Thyroid gland (tissue), 4 donors: ENCODE measurements around the gene POLD1.

Experiments
- POLR2A ChIP-seq, 2 donors: fragments of 450-650 bp; IDR thresholded peaks; one replicate each; pipeline ENCODE4 v1.6.1; 2017; ENCODE audit warnings: antibody characterized with exemption in 2 of 2, mild to moderate bottlenecking in 2 of 2, moderate library complexity in 1 of 2
- TF ChIP-seq, protein P1 (sequence below), 6 experiments: fragments of 200-600 bp in 3 of 6; fragments of 450-650 bp in 3 of 6; sonication (generic) in 3 of 6; IDR thresholded peaks; one replicate each; pipeline ENCODE4 v1.5.1; 2016 to 2019; ENCODE audit warnings: antibody characterized with exemption in 6 of 6, mild to moderate bottlenecking in 2 of 6, inconsistent platforms in 1 of 6, moderate library complexity in 1 of 6

DNA sequence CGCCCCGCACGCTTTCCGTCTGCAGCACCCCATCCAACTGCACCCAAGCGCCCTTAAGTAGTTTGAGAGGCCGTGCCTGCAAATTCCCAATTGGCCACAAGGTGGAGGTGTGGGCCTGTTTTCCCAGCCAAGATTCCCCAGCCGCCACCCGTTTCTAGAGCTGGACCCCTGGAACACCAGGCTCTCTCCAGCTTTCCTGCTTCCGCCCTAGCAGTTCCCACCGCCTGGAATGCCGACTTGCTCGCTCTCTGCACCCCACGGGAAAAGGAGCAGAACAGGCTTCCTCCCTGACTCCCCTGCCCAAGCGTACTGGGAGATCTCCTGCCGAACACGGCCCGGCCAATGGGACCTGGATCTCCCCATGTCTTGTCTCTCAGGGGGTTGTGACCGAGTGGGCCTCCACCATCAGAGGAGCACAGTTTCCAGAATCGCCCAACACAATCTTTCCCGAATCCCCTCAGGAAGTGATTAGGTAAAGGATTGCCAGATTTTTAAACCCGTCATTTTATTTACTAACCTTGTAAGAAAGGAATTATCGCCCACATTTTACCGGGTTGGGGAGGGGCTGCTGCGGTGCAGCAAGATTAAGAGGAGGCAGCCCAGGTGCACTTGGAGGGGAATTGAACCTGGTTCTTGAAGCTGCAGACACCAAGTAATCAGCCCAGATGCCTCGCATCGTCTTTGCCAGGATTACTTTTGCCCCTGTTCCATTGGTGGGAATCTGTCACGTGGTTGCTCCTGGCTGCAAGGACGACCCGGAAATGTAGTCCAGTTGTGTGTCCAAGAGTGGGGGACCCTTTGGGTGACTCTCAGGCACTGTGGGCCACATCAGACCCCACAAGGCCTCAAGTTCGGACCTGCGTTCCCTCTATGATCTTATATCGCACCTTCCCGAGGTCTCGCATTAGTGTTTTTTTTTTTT lies 15.2 kb upstream of the POLD1 start:
- TF ChIP-seq, protein P1, sequence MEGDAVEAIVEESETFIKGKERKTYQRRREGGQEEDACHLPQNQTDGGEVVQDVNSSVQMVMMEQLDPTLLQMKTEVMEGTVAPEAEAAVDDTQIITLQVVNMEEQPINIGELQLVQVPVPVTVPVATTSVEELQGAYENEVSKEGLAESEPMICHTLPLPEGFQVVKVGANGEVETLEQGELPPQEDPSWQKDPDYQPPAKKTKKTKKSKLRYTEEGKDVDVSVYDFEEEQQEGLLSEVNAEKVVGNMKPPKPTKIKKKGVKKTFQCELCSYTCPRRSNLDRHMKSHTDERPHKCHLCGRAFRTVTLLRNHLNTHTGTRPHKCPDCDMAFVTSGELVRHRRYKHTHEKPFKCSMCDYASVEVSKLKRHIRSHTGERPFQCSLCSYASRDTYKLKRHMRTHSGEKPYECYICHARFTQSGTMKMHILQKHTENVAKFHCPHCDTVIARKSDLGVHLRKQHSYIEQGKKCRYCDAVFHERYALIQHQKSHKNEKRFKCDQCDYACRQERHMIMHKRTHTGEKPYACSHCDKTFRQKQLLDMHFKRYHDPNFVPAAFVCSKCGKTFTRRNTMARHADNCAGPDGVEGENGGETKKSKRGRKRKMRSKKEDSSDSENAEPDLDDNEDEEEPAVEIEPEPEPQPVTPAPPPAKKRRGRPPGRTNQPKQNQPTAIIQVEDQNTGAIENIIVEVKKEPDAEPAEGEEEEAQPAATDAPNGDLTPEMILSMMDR (IDR thresholded peaks at IDR 0.05), result peak; percentile 66 to 92 (median 88)
- peak in 1 of 2 donors; percentile 25 for TF ChIP-seq POLR2A (IDR thresholded peaks at IDR 0.05)
